GM11168 (cell line): ENCODE measurements around the gene EXOC4.
"Not testable (repeated sequence)": the region's sequence is repeated elsewhere in the genome, so short reads cannot be mapped to it uniquely, and the experiment has no call there.

Source experiments
- in situ Hi-C: fragments of 300-500 bp; cut with MboI; formaldehyde crosslinking; loops from one replicate; pipeline ENCODE4 v1.12.0; 2022; ENCODE audit warnings: low sequenced_read_pairs; ENCODE audit not compliant: unreplicated experiment

The EXOC4 gene

GRCh38 chr7:133591704-133592340 is 338.9 kb downstream of the EXOC4 start:
- in situ Hi-C loops: no loop called here

- in situ Hi-C loops: no loop called here
Measured at GRCh38 chr7:133593561-133593960, 340.7 kb downstream of the EXOC4 start.

DNA sequence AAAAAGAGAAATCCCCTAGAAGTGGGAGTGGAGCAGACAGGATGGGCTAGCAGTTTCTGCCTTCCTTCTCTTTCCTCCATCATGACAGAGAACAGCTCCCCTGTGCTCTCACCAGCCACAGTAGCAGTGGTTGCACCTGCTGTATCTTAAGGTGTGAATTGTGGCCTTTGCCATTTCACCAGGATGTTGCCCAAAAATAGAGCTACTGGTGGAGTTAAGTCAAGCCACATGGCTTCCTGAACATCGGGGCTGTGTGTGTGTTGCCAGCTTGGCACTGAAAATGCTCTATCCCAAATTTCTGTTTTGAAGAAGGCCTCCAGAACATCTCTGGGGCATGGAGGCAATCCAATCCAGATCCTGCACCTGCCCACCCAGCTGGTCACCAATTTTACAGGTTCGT is 348.7 kb downstream of the EXOC4 start:
- in situ Hi-C loops: no loop called here

DNA sequence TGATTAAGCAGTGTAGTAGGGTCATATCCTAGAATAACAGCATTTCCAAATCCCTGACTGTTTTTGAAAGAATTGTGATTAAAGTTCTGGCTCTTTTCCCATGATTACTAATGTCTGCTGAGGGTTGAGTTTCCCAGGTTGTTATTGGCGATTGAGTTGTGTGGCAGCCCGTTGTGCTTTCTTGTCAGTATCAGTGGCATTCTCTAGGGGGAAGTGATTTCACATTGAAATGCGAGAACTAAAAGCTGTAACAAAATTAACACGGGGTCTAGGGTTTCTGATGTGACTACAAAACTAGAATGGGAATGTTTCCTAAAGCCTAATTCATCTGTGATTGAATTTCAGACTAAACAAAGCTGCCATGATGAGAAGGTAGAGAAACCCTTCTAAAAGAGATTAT is 349.4 kb downstream of the EXOC4 start:
- in situ Hi-C loops: no loop called here

GRCh38 chr7:133606991-133607390 is 354.1 kb downstream of the EXOC4 start:
- in situ Hi-C loops: no loop called here

GRCh38 chr7:133609806-133610205 is 356.9 kb downstream of the EXOC4 start:
- in situ Hi-C loops: no loop called here

DNA sequence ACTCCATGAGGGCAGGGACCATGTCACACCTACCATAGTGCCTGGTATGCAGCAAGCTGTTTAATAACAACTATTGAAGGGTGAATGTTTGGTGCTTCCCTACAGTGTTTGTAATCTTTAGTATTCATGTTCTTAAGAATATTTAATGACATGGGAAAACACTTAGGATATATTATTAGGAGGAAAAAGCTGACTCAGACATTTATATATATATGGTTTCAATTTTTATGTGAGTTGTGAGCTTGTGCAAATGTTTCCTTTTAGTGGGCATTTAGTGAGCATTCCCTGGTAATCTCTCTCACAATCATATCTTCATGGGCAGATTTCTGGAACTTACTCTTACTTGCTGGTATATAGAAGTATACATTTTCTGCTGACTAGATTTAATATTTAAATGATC is 359.1 kb downstream of the EXOC4 start:
- in situ Hi-C loops: no loop called here

GRCh38 chr7:133613250-133613790 is 360.4 kb downstream of the EXOC4 start:
- in situ Hi-C loops: no loop called here

DNA sequence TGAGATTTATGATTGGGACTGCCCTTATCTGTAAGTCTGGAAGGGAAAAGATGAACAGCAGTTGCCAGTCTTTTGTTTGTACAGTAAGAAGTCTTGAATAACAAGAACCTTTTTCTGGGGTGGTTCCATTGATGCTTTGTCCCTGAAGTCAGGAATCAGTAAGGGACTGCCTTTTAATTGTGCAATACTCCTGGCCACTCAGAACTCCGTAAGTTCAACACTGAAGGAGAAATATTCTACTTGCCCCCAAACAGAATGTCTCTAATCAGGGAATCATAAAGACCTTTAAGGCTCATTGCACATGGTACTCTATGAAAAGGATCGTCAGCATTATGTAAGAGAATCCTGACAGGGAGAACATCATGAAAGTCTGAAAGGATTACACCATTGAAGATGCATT is 361.4 kb downstream of the EXOC4 start:
- in situ Hi-C loops: no loop called here

GRCh38 chr7:133618970-133619369 is 366.1 kb downstream of the EXOC4 start:
- in situ Hi-C loops: no loop called here

GRCh38 chr7:133619491-133619890 is 366.6 kb downstream of the EXOC4 start:
- in situ Hi-C loops: no loop called here

- in situ Hi-C loops: no loop called here
Measured at GRCh38 chr7:133623721-133624120, 370.8 kb downstream of the EXOC4 start.

GRCh38 chr7:133625046-133625445 is 372.2 kb downstream of the EXOC4 start:
- in situ Hi-C loops: no loop called here

- in situ Hi-C loops: no loop called here
Measured at GRCh38 chr7:133629701-133630100, 376.8 kb downstream of the EXOC4 start.

GRCh38 chr7:133633055-133633454 is 380.2 kb downstream of the EXOC4 start:
- in situ Hi-C loops: no loop called here

DNA sequence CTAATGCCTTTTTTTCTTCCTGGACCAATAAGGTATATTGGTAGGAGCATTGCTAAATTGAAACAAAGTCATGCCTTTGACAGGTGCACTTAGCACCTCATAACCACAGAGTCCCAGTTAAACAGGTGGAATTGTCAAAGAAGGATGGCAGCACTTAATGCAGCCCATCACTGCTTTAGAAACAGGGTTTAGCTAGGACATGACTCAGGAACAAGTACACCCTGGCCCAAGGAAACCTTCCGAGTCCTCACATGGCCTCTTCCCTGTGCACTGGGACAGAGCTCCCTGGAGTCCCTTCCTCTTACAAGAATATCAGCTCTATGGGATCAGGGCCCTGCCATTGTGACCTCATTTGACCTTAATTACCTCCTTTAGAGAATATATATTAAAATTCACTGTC is 382.7 kb downstream of the EXOC4 start:
- in situ Hi-C loops: no loop called here

DNA sequence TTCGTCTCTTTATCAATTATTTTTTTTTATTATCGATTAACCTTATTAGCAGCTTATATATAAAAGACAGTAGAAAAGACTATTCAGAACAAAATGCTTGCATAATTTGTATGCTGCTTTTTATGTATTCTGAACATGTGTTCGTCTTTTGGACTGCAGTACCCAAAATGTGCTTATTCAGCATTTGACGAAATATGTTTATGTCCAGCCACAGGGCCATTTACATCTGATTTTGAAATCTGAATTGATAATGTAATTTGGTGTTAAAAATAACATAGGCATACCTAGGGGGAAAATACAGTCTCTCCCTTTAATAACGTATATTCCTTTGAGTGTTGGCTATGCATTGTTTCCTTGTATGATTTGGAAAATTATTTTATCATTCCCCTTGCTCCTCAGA is 386.0 kb downstream of the EXOC4 start:
- in situ Hi-C loops: no loop called here

DNA sequence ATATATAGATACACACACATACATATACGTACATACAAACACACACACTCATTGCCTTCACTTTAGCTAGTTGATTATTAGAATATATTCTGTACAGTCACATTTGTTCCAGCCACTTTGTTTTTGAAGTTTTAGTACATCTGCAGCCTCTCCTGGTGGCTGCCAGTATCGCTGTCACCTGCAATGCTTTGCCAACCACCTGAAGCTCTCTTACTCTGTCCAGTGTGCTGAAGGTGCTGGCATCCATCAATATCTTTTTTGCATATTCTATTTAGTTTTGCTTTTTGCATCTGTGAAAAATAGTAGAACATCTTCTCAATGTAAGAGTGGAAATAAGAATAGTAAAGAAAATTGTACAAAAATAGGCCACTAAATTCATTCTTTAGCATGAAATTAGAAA is 388.6 kb downstream of the EXOC4 start:
- in situ Hi-C loops: no loop called here

- in situ Hi-C loops: no loop called here
Measured at GRCh38 chr7:133642907-133643306, 390.0 kb downstream of the EXOC4 start.

- in situ Hi-C loops: not testable (repeated sequence)
Measured at GRCh38 chr7:133643652-133644051, 390.8 kb downstream of the EXOC4 start.

DNA sequence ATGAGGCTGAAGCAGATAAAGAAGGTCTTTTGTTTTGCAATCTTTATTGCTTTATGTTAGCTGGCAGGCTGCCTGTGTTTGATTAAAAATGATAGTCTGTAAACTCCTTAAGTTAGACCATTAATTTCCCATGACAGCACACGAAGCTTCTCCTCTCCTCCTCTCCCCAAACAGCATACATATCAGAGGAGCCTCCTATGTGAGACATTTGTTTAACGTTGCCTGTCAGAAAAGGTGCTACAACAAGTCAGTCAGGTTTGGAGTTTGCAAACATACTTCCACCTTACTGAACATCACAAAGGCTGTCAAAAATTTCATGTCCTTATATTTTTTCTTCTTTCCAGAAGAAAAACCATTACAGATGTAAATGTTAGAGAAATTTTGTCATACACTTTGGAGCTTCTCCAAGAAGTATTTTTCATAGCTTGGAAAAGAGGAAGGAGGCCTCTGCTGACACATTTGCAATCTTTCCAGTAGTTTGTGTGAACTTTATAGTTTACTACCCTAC is 393.1 kb downstream of the EXOC4 start:
- in situ Hi-C loops: no loop called here
